Sigmoid colon (tissue), 7 donors: ENCODE measurements around the gene PPP4R4. TPM values are rescaled to one million over a fixed set of nuclear protein-coding genes. Genes with fewer than 3 reads are reported as not detected.

Experiments used
- DNase-seq: peaks from one replicate; pipeline ENCODE4 v3.0.0-alpha.2; 2019
- H3K27ac ChIP-seq, 4 donors: fragments of 200-600 bp; sonication (generic); one replicate each; pipeline ENCODE4 v1.5.1; 2016 to 2019; ENCODE audit warnings: mild to moderate bottlenecking in 1 of 4
- H3K27me3 ChIP-seq, 3 donors: fragments of 200-600 bp; sonication (generic); one replicate each; pipeline ENCODE4 v1.5.1; 2019; ENCODE audit warnings: mild to moderate bottlenecking in 1 of 3
- H3K36me3 ChIP-seq, 4 donors: fragments of 200-600 bp; sonication (generic); one replicate each; pipeline ENCODE4 v1.5.1; 2016 to 2019
- H3K4me1 ChIP-seq, 4 donors: fragments of 200-600 bp; sonication (generic); one replicate each; pipeline ENCODE4 v1.5.1; 2017 to 2019
- H3K4me3 ChIP-seq, 4 donors: fragments of 200-600 bp; sonication (generic); one replicate each; pipeline ENCODE4 v1.5.1; 2017 to 2019; ENCODE audit warnings: mild to moderate bottlenecking in 2 of 4, moderate library complexity in 1 of 4
- H3K9me3 ChIP-seq, 4 donors: fragments of 200-600 bp in 3 of 4; sonication (generic) in 3 of 4; one replicate each; pipeline versions ENCODE4 v1.5.1 to v1.6.1; 2013 to 2019
- CTCF ChIP-seq, 4 experiments: fragments of 450-650 bp in 3 of 4; fragments of 200-600 bp in 1 of 4; IDR thresholded peaks; one replicate each; pipeline ENCODE4 v1.5.1; 2016 to 2019; ENCODE audit warnings: antibody characterized with exemption in 4 of 4, mild to moderate bottlenecking in 3 of 4, moderate library complexity in 2 of 4
- EP300 ChIP-seq, 4 donors: sonication (generic); formaldehyde crosslinking; IDR thresholded peaks; one replicate each; pipeline ENCODE4 v1.6.1; 2017; ENCODE audit warnings: antibody characterized with exemption in 4 of 4
- POLR2A ChIP-seq, 2 donors: fragments of 450-650 bp; IDR thresholded peaks; one replicate each; pipeline ENCODE4 v1.6.1; 2016; ENCODE audit warnings: antibody characterized with exemption in 2 of 2, mild to moderate bottlenecking in 2 of 2, moderate library complexity in 2 of 2
- POLR2AphosphoS5 ChIP-seq, 4 donors: sonication (generic); formaldehyde crosslinking; IDR thresholded peaks; one replicate each; pipeline ENCODE4 v1.6.1; 2017; ENCODE audit warnings: antibody characterized with exemption in 4 of 4
- WGBS, 2 donors: extraction: QIAGEN DNeasy Blood & Tissue Kit; methylation state at CpG; one replicate each; pipeline ENCODE4 v1.1.7; 2013; 5-methylcytosine and 5-hydroxymethylcytosine counted together
- intact Hi-C: fragments of 100-400 bp; cut with DNase I; formaldehyde crosslinking; loops from one replicate; pipeline ENCODE4 v1.15.1; 2023
- polyA plus RNA-seq, 3 donors: library from polyadenylated mRNA; stranded (reverse); fragments of 200-250 nt; gene quantifications; one replicate each; pipeline ENCODE4 v1.2.3, GENCODE V29; 2013
- total RNA-seq, 4 donors: library from RNA; depleted of rRNA; stranded (reverse); fragments of >200 nt; gene quantifications; one replicate each; pipeline ENCODE4 v1.1.0, GENCODE V29; 2016
- donor health status: healthy with polysubstance abuse.
- donor health status: Bipolar disorder and iron deficiency.
- donor health status: healthy.

The PPP4R4 gene
- total and polyA plus RNA-seq, 7 donors = 0.07 to 3.0 (median 0.63) TPM; not detected in 1

DNA sequence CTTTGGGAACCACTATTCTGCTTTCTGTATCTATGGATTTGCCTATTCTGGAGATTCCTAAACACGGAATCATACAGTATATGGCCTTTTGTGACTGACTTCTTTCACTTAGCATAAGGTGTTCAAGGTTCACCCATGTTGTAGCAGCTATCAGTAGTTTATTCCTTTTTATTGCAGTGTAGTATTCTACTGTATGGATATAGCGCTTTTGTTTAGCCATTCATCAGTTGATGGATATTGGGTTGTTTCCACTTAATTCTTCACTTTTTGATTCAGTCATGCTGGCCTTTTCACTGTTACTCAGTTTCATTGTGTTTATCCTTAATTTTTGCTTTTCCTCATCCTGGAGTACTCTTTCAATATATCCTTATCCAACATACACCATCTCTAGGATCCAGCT, 5.1 kb downstream of the PPP4R4 start:
- no peaks in the 10 kb centered on the region for H3K9me3 ChIP-seq
- no peak overlapping the region for H3K4me3 ChIP-seq
- no peak for TF ChIP-seq POLR2AphosphoS5 (IDR thresholded peaks at IDR 0.05)
- no peak for TF ChIP-seq EP300 (IDR thresholded peaks at IDR 0.05)
- no peak for TF ChIP-seq POLR2A (IDR thresholded peaks at IDR 0.05)
- no peak for TF ChIP-seq CTCF (IDR thresholded peaks at IDR 0.05)
- H3K27me3 ChIP-seq = peaks cover 8 to 59% (median 38%) of the 10 kb centered on the region in 3 donors
- peaks cover 0 to 16% (median 14%) of the 10 kb centered on the region in 4 donors for H3K4me1 ChIP-seq
- H3K27ac ChIP-seq = no peak overlapping the region
- 79 to 92% methylated on average over 2 of the region's 2 CpGs for WGBS, 2 donors
- H3K36me3 ChIP-seq = no peaks in the 10 kb centered on the region
- intact Hi-C loops = loop anchor here (5.0 to 10.0 kb wide), 3 partner anchors 142 to 384 kb away; no protein-coding TSS in a partner anchor
- no peak for DNase-seq

DNA sequence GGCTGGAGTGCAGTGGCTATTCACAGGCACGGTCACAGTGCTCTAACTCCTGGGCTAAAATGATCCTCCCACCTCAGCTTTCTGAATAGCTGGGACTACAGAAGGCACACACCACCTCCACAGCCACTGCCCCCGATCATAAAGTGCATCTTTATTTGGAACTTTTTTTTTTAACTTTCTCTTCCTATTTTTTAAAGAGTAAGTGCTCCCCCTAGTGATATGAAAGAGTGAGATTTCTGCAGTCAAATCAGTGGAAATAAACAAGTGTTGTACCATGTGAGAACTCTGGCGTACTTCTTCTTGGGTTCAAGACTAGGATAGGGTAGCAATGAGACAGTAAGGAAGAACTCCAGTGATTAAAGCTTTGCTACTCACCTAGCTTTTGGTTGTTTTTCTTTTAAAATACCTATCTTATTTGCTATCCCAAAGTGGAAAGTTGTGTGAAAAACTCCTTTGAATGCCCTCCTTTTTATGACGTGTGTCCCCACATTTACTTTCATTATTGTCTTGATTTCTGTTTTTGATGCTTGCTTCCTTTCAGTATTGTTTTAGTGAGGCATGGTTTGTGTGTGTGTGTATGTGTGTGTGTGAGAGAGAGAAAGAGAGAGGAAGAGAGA, 6.6 kb downstream of the PPP4R4 start:
- Histone ChIP-seq H3K36me3 (no peaks in the 10 kb centered on the region), H3K4me1 (peaks cover 0 to under 1% (median under 1%) of the 10 kb centered on the region in 4 donors), H3K9me3 (no peaks in the 10 kb centered on the region), H3K27me3 (peaks cover 2 to 44% (median 23%) of the 10 kb centered on the region in 3 donors), H3K27ac (no peak overlapping the region), H3K4me3 (no peak overlapping the region)
- intact Hi-C loops = loop anchor here (2.0 kb wide), 1 partner anchor 44 kb away; no protein-coding TSS in a partner anchor
- TF ChIP-seq CTCF (IDR thresholded peaks at IDR 0.05) (peak; percentile 7 to 48 (median 30)), POLR2A (IDR thresholded peaks at IDR 0.05) (no peak), POLR2AphosphoS5 (IDR thresholded peaks at IDR 0.05) (no peak)
- WGBS, 2 donors = 4 to 12% methylated on average over 4 of the region's 4 CpGs
- no peak for DNase-seq

- H3K36me3 ChIP-seq = no peaks in the 10 kb centered on the region
- intact Hi-C loops = loop anchor here (2.0 kb wide), 1 partner anchor 45 kb away; no protein-coding TSS in a partner anchor
- peaks cover 0 to 36% (median 12%) of the 10 kb centered on the region in 3 donors for H3K27me3 ChIP-seq
- H3K4me3 ChIP-seq = no peak overlapping the region
- H3K9me3 ChIP-seq = no peaks in the 10 kb centered on the region
- no peaks in the 10 kb centered on the region for H3K4me1 ChIP-seq
- 85 to 88% methylated on average over 2 of the region's 2 CpGs for WGBS, 2 donors
- no peak for DNase-seq
- TF ChIP-seq CTCF (IDR thresholded peaks at IDR 0.05) (no peak), POLR2A (IDR thresholded peaks at IDR 0.05) (no peak), EP300 (IDR thresholded peaks at IDR 0.05) (no peak), POLR2AphosphoS5 (IDR thresholded peaks at IDR 0.05) (no peak)
- no peak overlapping the region for H3K27ac ChIP-seq
These were observed 7.7 kb downstream of the PPP4R4 start for GRCh38 chr14:94181835-94182234.

DNA sequence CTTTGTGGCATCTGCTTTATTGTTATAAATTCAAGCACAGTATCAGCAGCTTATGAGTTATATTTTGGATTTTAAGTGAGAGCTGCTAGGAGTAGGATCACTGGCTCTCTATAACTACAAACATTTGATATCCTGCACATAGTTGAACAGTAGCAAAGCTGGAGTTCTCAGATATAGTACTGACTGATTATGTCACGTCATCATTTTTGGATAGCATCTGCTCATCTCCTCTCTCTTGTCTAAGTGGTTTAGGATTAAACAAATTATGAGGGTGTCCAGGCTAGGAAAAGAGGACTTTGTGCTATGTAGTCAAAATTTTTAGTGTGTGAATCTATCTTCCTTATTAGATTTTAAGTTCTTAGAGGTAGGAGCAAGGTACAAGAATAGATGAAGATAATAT, 18.4 kb downstream of the PPP4R4 start:
- no peaks in the 10 kb centered on the region for H3K36me3 ChIP-seq
- WGBS, 2 donors = 68 to 75% methylated on average over 1 of the region's 1 CpG
- peaks cover 0 to 4% (median 0%) of the 10 kb centered on the region in 4 donors for H3K9me3 ChIP-seq
- TF ChIP-seq POLR2A (IDR thresholded peaks at IDR 0.05) = no peak
- peaks cover 0 to 2% (median 0%) of the 10 kb centered on the region in 3 donors for H3K27me3 ChIP-seq
- H3K4me1 ChIP-seq = no peaks in the 10 kb centered on the region
- no peak for DNase-seq
- H3K4me3 ChIP-seq = no peak overlapping the region
- intact Hi-C loops = no loop called here
- no peak overlapping the region for H3K27ac ChIP-seq

DNA sequence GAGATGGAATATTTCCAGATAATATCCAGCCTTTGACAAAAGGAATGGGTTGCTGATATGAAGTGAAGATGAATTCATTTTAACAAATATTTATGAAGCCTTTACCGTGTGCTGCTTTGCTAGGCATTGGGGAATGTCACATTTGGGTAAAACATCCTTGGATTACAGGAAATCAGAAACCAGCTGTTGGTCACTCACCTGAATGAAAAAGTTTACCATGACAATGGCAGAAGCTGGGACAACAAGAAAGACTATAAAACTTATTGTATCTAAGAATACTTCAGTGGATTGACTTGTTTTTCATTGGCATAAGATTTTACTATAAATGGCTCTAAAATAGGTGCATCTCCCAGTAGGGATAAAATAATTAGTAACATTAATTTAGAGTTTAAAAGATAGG, 19.7 kb downstream of the PPP4R4 start:
- no peak overlapping the region for H3K27ac ChIP-seq
- DNase-seq = no peak
- no peaks in the 10 kb centered on the region for H3K27me3 ChIP-seq
- H3K36me3 ChIP-seq = no peaks in the 10 kb centered on the region
- TF ChIP-seq EP300 (IDR thresholded peaks at IDR 0.05) (no peak), POLR2AphosphoS5 (IDR thresholded peaks at IDR 0.05) (no peak), CTCF (IDR thresholded peaks at IDR 0.05) (no peak), POLR2A (IDR thresholded peaks at IDR 0.05) (no peak)
- intact Hi-C loops = no loop called here
- 54 to 64% methylated on average over 1 of the region's 1 CpG for WGBS, 2 donors
- H3K4me1 ChIP-seq = no peaks in the 10 kb centered on the region
- H3K9me3 ChIP-seq = peaks cover 0 to 4% (median 0%) of the 10 kb centered on the region in 4 donors
- no peak overlapping the region for H3K4me3 ChIP-seq
